HEK293 (cell line): ENCODE results near the gene HS3ST4.

Experiments used
- HOXA7 ChIP-seq: sonication (generic); formaldehyde crosslinking; IDR thresholded peaks from 2 replicates; pipeline ENCODE4 v1.8.1; 2022; ENCODE audit warnings: missing genetic modification reagents, borderline replicate concordance
- PRDM1 ChIP-seq: fragments of 450-650 bp; formaldehyde crosslinking; IDR thresholded peaks from 2 replicates; pipeline ENCODE4; 2016; ENCODE audit warnings: missing biosample characterization, missing genetic modification characterization
- RBAK ChIP-seq: fragments of 450-650 bp; formaldehyde crosslinking; IDR thresholded peaks from 2 replicates; pipeline ENCODE4 v1.5.1; 2016; ENCODE audit warnings: missing biosample characterization, missing genetic modification characterization
- SALL2 ChIP-seq: fragments of 450-650 bp; formaldehyde crosslinking; IDR thresholded peaks from 2 replicates; pipeline ENCODE4 v1.5.0; 2017; ENCODE audit warnings: missing biosample characterization, mild to moderate bottlenecking, missing genetic modification characterization, borderline replicate concordance
- TCF7L2 ChIP-seq: IDR thresholded peaks from 2 replicates; pipeline ENCODE4 v1.6.1; 2011; ENCODE audit warnings: low read depth, mild to moderate bottlenecking, inconsistent platforms, low read length, moderate library complexity, borderline replicate concordance
- YY1 ChIP-seq: fragments of 450-650 bp; formaldehyde crosslinking; IDR thresholded peaks from 2 replicates; pipeline ENCODE4 v1.5.1; 2018; ENCODE audit warnings: missing biosample characterization, missing genetic modification characterization
- ZNF121 ChIP-seq: fragments of 450-650 bp; formaldehyde crosslinking; IDR thresholded peaks from 2 replicates; pipeline ENCODE4 v1.5.1; 2016; ENCODE audit warnings: missing biosample characterization, missing genetic modification characterization
- ZNF155 ChIP-seq: fragments of 450-650 bp; formaldehyde crosslinking; IDR thresholded peaks from 2 replicates; pipeline ENCODE4 v1.5.1; 2016; ENCODE audit warnings: missing biosample characterization, missing genetic modification characterization
- TF ChIP-seq, protein P1 (sequence below): fragments of 450-650 bp; formaldehyde crosslinking; IDR thresholded peaks from 2 replicates; pipeline ENCODE4 v1.5.1; 2016; ENCODE audit warnings: missing biosample characterization, missing genetic modification characterization
- TF ChIP-seq, protein P2 (sequence below): fragments of 450-650 bp; formaldehyde crosslinking; IDR thresholded peaks from 2 replicates; pipeline ENCODE4 v1.5.1; 2016; ENCODE audit warnings: missing biosample characterization, missing genetic modification characterization
- TF ChIP-seq, protein P3 (sequence below): fragments of 450-650 bp; formaldehyde crosslinking; IDR thresholded peaks from 2 replicates; pipeline ENCODE4 v1.5.1; 2016; ENCODE audit warnings: missing biosample characterization, missing genetic modification characterization

DNA sequence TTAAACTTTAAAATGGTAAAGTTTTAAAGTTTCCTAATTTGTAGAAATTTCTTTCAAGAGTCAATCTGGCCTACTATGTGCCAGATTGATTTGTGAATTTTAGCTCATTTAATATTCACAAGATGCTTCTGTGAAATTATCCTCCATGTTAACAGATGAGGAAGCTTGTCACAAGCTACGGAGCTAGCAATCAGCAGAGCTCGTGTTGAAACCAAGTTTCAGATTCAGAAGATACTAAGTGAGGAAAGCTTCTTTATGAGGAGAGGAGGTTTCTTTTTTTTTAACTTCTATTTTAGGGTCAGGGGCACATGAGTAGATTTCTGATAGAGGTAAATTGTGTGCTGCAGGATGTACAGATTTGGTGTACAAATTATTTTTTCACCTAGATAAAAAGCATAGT, 135.9 kb downstream of the HS3ST4 start:
- TF ChIP-seq, protein P1, sequence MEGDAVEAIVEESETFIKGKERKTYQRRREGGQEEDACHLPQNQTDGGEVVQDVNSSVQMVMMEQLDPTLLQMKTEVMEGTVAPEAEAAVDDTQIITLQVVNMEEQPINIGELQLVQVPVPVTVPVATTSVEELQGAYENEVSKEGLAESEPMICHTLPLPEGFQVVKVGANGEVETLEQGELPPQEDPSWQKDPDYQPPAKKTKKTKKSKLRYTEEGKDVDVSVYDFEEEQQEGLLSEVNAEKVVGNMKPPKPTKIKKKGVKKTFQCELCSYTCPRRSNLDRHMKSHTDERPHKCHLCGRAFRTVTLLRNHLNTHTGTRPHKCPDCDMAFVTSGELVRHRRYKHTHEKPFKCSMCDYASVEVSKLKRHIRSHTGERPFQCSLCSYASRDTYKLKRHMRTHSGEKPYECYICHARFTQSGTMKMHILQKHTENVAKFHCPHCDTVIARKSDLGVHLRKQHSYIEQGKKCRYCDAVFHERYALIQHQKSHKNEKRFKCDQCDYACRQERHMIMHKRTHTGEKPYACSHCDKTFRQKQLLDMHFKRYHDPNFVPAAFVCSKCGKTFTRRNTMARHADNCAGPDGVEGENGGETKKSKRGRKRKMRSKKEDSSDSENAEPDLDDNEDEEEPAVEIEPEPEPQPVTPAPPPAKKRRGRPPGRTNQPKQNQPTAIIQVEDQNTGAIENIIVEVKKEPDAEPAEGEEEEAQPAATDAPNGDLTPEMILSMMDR (tag by site-specific recombination): no peak
- TF ChIP-seq ZNF155 (tag by site-specific recombination) (no peak), SALL2 (no peak), YY1 (tag by site-specific recombination) (no peak), HOXA7 (CRISPR knock-in tag) (no peak), ZNF121 (tag by site-specific recombination) (no peak), PRDM1 (tag by site-specific recombination) (no peak), RBAK (no peak), TCF7L2 (no peak)
- TF ChIP-seq, protein P2, sequence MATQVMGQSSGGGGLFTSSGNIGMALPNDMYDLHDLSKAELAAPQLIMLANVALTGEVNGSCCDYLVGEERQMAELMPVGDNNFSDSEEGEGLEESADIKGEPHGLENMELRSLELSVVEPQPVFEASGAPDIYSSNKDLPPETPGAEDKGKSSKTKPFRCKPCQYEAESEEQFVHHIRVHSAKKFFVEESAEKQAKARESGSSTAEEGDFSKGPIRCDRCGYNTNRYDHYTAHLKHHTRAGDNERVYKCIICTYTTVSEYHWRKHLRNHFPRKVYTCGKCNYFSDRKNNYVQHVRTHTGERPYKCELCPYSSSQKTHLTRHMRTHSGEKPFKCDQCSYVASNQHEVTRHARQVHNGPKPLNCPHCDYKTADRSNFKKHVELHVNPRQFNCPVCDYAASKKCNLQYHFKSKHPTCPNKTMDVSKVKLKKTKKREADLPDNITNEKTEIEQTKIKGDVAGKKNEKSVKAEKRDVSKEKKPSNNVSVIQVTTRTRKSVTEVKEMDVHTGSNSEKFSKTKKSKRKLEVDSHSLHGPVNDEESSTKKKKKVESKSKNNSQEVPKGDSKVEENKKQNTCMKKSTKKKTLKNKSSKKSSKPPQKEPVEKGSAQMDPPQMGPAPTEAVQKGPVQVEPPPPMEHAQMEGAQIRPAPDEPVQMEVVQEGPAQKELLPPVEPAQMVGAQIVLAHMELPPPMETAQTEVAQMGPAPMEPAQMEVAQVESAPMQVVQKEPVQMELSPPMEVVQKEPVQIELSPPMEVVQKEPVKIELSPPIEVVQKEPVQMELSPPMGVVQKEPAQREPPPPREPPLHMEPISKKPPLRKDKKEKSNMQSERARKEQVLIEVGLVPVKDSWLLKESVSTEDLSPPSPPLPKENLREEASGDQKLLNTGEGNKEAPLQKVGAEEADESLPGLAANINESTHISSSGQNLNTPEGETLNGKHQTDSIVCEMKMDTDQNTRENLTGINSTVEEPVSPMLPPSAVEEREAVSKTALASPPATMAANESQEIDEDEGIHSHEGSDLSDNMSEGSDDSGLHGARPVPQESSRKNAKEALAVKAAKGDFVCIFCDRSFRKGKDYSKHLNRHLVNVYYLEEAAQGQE (tag by site-specific recombination): no peak
- TF ChIP-seq, protein P3, sequence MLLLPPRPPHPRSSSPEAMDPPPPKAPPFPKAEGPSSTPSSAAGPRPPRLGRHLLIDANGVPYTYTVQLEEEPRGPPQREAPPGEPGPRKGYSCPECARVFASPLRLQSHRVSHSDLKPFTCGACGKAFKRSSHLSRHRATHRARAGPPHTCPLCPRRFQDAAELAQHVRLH: no peak
